ENCODE data around the gene TAB2.

Gene TAB2

GRCh38 chr6:149433405-149433804, 115.9 kb downstream of the TAB2 start:
- Histone ChIP-seq H3K4me3 (ENCODE audit: low read depth in 1 of 5, low read length in 5 of 5) (no peak overlapping the region), H3K36me3 (ENCODE audit: control insufficient read depth in 5 of 5, insufficient read depth in 5 of 5, low read length in 5 of 5) (no peaks in the 10 kb centered on the region), H3K4me1 (ENCODE audit: control insufficient read depth in 5 of 5, insufficient read depth in 5 of 5, low read length in 5 of 5) (peaks cover 0 to 6% (median 4%) of the 10 kb centered on the region in 5 donors), H3K27me3 (ENCODE audit: control insufficient read depth in 5 of 5, insufficient read depth in 4 of 5, low read length in 5 of 5) (peaks cover 3 to 8% (median 7%) of the 10 kb centered on the region in 5 donors), H3K27ac (ENCODE audit: low read depth, low read length) (no peak overlapping the region), H3K9me3 (ENCODE audit: control insufficient read depth in 5 of 5, low read length in 5 of 5) (no peaks in the 10 kb centered on the region), H3K9ac (ENCODE audit: low read length in 5 of 5) (no peak overlapping the region)

- no peak overlapping the region for H3K27ac ChIP-seq (ENCODE audit: low read depth, low read length)
- no peak overlapping the region for H3K9ac ChIP-seq (ENCODE audit: low read length in 5 of 5)
- H3K4me1 ChIP-seq (ENCODE audit: control insufficient read depth in 5 of 5, insufficient read depth in 5 of 5, low read length in 5 of 5): peaks cover 0 to 6% (median 4%) of the 10 kb centered on the region in 5 donors
- H3K4me3 ChIP-seq (ENCODE audit: low read depth in 1 of 5, low read length in 5 of 5): no peak overlapping the region
- no peaks in the 10 kb centered on the region for H3K9me3 ChIP-seq (ENCODE audit: control insufficient read depth in 5 of 5, low read length in 5 of 5)
- H3K36me3 ChIP-seq (ENCODE audit: control insufficient read depth in 5 of 5, insufficient read depth in 5 of 5, low read length in 5 of 5): no peaks in the 10 kb centered on the region
- peaks cover 3 to 8% (median 6%) of the 10 kb centered on the region in 5 donors for H3K27me3 ChIP-seq (ENCODE audit: control insufficient read depth in 5 of 5, insufficient read depth in 4 of 5, low read length in 5 of 5)
These were observed 116.4 kb downstream of the TAB2 start for GRCh38 chr6:149433881-149434280.

- H3K27me3 ChIP-seq (ENCODE audit: control insufficient read depth in 5 of 5, insufficient read depth in 4 of 5, low read length in 5 of 5): peaks cover 3 to 9% (median 6%) of the 10 kb centered on the region in 5 donors
- no peak overlapping the region for H3K4me3 ChIP-seq (ENCODE audit: low read depth in 1 of 5, low read length in 5 of 5)
- no peaks in the 10 kb centered on the region for H3K36me3 ChIP-seq (ENCODE audit: control insufficient read depth in 5 of 5, insufficient read depth in 5 of 5, low read length in 5 of 5)
- no peak overlapping the region for H3K27ac ChIP-seq (ENCODE audit: low read depth, low read length)
- H3K9me3 ChIP-seq (ENCODE audit: control insufficient read depth in 5 of 5, low read length in 5 of 5): no peaks in the 10 kb centered on the region
- H3K9ac ChIP-seq (ENCODE audit: low read length in 5 of 5): no peak overlapping the region
- H3K4me1 ChIP-seq (ENCODE audit: control insufficient read depth in 5 of 5, insufficient read depth in 5 of 5, low read length in 5 of 5): peaks cover 0 to 6% (median 3%) of the 10 kb centered on the region in 5 donors
These were observed 118.5 kb downstream of the TAB2 start for GRCh38 chr6:149435919-149436586.

- Histone ChIP-seq H3K27me3 (ENCODE audit: control insufficient read depth in 5 of 5, insufficient read depth in 4 of 5, low read length in 5 of 5) (peaks cover 3 to 12% (median 6%) of the 10 kb centered on the region in 5 donors), H3K27ac (ENCODE audit: low read depth, low read length) (no peak overlapping the region), H3K4me1 (ENCODE audit: control insufficient read depth in 5 of 5, insufficient read depth in 5 of 5, low read length in 5 of 5) (peaks cover 0 to 6% (median 3%) of the 10 kb centered on the region in 5 donors), H3K4me3 (ENCODE audit: low read depth in 1 of 5, low read length in 5 of 5) (no peak overlapping the region), H3K9me3 (ENCODE audit: control insufficient read depth in 5 of 5, low read length in 5 of 5) (no peaks in the 10 kb centered on the region), H3K36me3 (ENCODE audit: control insufficient read depth in 5 of 5, insufficient read depth in 5 of 5, low read length in 5 of 5) (no peaks in the 10 kb centered on the region), H3K9ac (ENCODE audit: low read length in 5 of 5) (no peak overlapping the region)
These were observed 119.1 kb downstream of the TAB2 start for GRCh38 chr6:149436647-149437046.

- Histone ChIP-seq H3K9ac (ENCODE audit: low read length in 5 of 5) (no peak overlapping the region), H3K4me1 (ENCODE audit: control insufficient read depth in 5 of 5, insufficient read depth in 5 of 5, low read length in 5 of 5) (peaks cover 0 to under 1% (median 0%) of the 10 kb centered on the region in 5 donors), H3K4me3 (ENCODE audit: low read depth in 1 of 5, low read length in 5 of 5) (no peak overlapping the region), H3K27ac (ENCODE audit: low read depth, low read length) (no peak overlapping the region), H3K36me3 (ENCODE audit: control insufficient read depth in 5 of 5, insufficient read depth in 5 of 5, low read length in 5 of 5) (no peaks in the 10 kb centered on the region), H3K27me3 (ENCODE audit: control insufficient read depth in 5 of 5, insufficient read depth in 4 of 5, low read length in 5 of 5) (peaks cover 3 to 15% (median 5%) of the 10 kb centered on the region in 5 donors), H3K9me3 (ENCODE audit: control insufficient read depth in 5 of 5, low read length in 5 of 5) (no peaks in the 10 kb centered on the region)
These were observed 119.7 kb downstream of the TAB2 start for GRCh38 chr6:149437212-149437611.

GRCh38 chr6:149438855-149439254, 121.3 kb downstream of the TAB2 start:
- H3K4me1 ChIP-seq (ENCODE audit: control insufficient read depth in 5 of 5, insufficient read depth in 5 of 5, low read length in 5 of 5): peaks cover 0 to 10% (median under 1%) of the 10 kb centered on the region in 5 donors
- no peak overlapping the region for H3K27ac ChIP-seq (ENCODE audit: low read depth, low read length)
- no peaks in the 10 kb centered on the region for H3K9me3 ChIP-seq (ENCODE audit: control insufficient read depth in 5 of 5, low read length in 5 of 5)
- no peak overlapping the region for H3K4me3 ChIP-seq (ENCODE audit: low read depth in 1 of 5, low read length in 5 of 5)
- H3K36me3 ChIP-seq (ENCODE audit: control insufficient read depth in 5 of 5, insufficient read depth in 5 of 5, low read length in 5 of 5): no peaks in the 10 kb centered on the region
- peaks cover 5 to 19% (median 6%) of the 10 kb centered on the region in 5 donors for H3K27me3 ChIP-seq (ENCODE audit: control insufficient read depth in 5 of 5, insufficient read depth in 4 of 5, low read length in 5 of 5)
- no peak overlapping the region for H3K9ac ChIP-seq (ENCODE audit: low read length in 5 of 5)

- Histone ChIP-seq H3K27ac (ENCODE audit: low read depth, low read length) (no peak overlapping the region), H3K4me3 (ENCODE audit: low read depth in 1 of 5, low read length in 5 of 5) (no peak overlapping the region), H3K9me3 (ENCODE audit: control insufficient read depth in 5 of 5, low read length in 5 of 5) (no peaks in the 10 kb centered on the region), H3K4me1 (ENCODE audit: control insufficient read depth in 5 of 5, insufficient read depth in 5 of 5, low read length in 5 of 5) (peaks cover 0 to 11% (median 2%) of the 10 kb centered on the region in 5 donors), H3K9ac (ENCODE audit: low read length in 5 of 5) (no peak overlapping the region), H3K36me3 (ENCODE audit: control insufficient read depth in 5 of 5, insufficient read depth in 5 of 5, low read length in 5 of 5) (no peaks in the 10 kb centered on the region), H3K27me3 (ENCODE audit: control insufficient read depth in 5 of 5, insufficient read depth in 4 of 5, low read length in 5 of 5) (peaks cover 5 to 24% (median 8%) of the 10 kb centered on the region in 5 donors)
These were observed 122.1 kb downstream of the TAB2 start for GRCh38 chr6:149439626-149440025.

- no peak overlapping the region for H3K4me3 ChIP-seq (ENCODE audit: low read depth in 1 of 5, low read length in 5 of 5)
- peaks cover 0 to 11% (median 2%) of the 10 kb centered on the region in 5 donors for H3K4me1 ChIP-seq (ENCODE audit: control insufficient read depth in 5 of 5, insufficient read depth in 5 of 5, low read length in 5 of 5)
- no peak overlapping the region for H3K27ac ChIP-seq (ENCODE audit: low read depth, low read length)
- H3K9ac ChIP-seq (ENCODE audit: low read length in 5 of 5): no peak overlapping the region
- peaks cover 6 to 35% (median 12%) of the 10 kb centered on the region in 5 donors for H3K27me3 ChIP-seq (ENCODE audit: control insufficient read depth in 5 of 5, insufficient read depth in 4 of 5, low read length in 5 of 5)
- H3K36me3 ChIP-seq (ENCODE audit: control insufficient read depth in 5 of 5, insufficient read depth in 5 of 5, low read length in 5 of 5): no peaks in the 10 kb centered on the region
- no peaks in the 10 kb centered on the region for H3K9me3 ChIP-seq (ENCODE audit: control insufficient read depth in 5 of 5, low read length in 5 of 5)
These were observed 123.5 kb downstream of the TAB2 start for GRCh38 chr6:149440735-149441671.

GRCh38 chr6:149441740-149442139, 124.2 kb downstream of the TAB2 start:
- Histone ChIP-seq H3K9me3 (ENCODE audit: control insufficient read depth in 5 of 5, low read length in 5 of 5) (no peaks in the 10 kb centered on the region), H3K36me3 (ENCODE audit: control insufficient read depth in 5 of 5, insufficient read depth in 5 of 5, low read length in 5 of 5) (no peaks in the 10 kb centered on the region), H3K4me1 (ENCODE audit: control insufficient read depth in 5 of 5, insufficient read depth in 5 of 5, low read length in 5 of 5) (peaks cover 0 to 11% (median 2%) of the 10 kb centered on the region in 5 donors), H3K4me3 (ENCODE audit: low read depth in 1 of 5, low read length in 5 of 5) (no peak overlapping the region), H3K9ac (ENCODE audit: low read length in 5 of 5) (no peak overlapping the region), H3K27ac (ENCODE audit: low read depth, low read length) (no peak overlapping the region), H3K27me3 (ENCODE audit: control insufficient read depth in 5 of 5, insufficient read depth in 4 of 5, low read length in 5 of 5) (peaks cover 6 to 40% (median 14%) of the 10 kb centered on the region in 5 donors)

Data from subcutaneous abdominal adipose tissue (tissue), 5 donors.